Neural cell (in vitro differentiated cells): Measurements from ENCODE around the gene ELANE.

ENCODE experiments used
- EP300 ChIP-seq: fragments of 450-650 bp; conservative IDR thresholded peaks from 2 replicates; pipeline ENCODE4 v1.6.1; 2014; ENCODE audit warnings: antibody characterized with exemption, mild to moderate bottlenecking, moderate library complexity; ENCODE audit not compliant: poor library complexity, severe bottlenecking
- EZH2 ChIP-seq: fragments of 200-600, 300-800 bp; shearing (Covaris generic), sonication (generic); IDR thresholded peaks from 2 replicates; pipeline ENCODE4 v1.6.1; 2014; ENCODE audit warnings: antibody characterized with exemption, low read length, borderline replicate concordance, mild to moderate bottlenecking; ENCODE audit not compliant: insufficient read depth, poor library complexity, severe bottlenecking
- POLR2AphosphoS5 ChIP-seq: IDR thresholded peaks from 2 replicates; pipeline ENCODE4 v1.6.1; 2012
- TF ChIP-seq, protein P1 (sequence below): fragments of 450-650 bp; IDR thresholded peaks from 2 replicates; pipeline ENCODE4 v1.5.1; 2014; ENCODE audit warnings: antibody characterized with exemption, mild to moderate bottlenecking, moderate library complexity; ENCODE audit not compliant: poor library complexity, severe bottlenecking
- TF ChIP-seq, protein P2 (sequence below): IDR thresholded peaks from 2 replicates; pipeline ENCODE4 v1.6.1; 2012; ENCODE audit warnings: borderline replicate concordance

DNA sequence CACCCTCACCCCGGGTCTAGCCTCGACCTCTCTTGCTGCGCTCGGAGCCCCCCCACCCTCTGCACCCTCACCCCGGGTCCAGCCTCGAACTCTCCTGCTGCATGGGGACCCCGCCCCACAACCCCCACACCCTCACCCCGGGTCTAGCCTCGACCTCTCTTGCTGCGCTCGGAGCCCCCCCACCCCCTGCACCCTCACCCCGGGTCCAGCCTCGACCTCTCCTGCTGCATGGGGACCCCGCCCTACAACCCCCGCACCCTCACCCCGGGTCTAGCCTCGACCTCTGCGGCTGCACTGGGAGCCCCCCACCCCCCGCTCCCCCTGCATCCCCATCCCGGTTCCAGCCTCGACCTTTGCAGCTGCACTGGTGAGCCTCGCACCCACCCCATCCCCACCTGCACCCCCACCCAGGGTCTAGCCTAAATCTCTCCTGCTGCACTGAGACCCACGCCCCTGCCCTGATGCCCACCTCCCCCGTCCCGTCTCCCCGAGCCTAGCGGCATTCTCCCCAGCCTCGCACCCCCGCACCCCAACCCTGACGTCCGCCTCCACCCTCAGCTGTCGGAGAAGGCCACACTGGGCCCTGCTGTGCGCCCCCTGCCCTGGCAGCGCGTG is 9.1 kb downstream of the ELANE start:
- TF ChIP-seq EZH2 (no peak), POLR2AphosphoS5 (no peak), EP300 (no peak)
- TF ChIP-seq, protein P1, sequence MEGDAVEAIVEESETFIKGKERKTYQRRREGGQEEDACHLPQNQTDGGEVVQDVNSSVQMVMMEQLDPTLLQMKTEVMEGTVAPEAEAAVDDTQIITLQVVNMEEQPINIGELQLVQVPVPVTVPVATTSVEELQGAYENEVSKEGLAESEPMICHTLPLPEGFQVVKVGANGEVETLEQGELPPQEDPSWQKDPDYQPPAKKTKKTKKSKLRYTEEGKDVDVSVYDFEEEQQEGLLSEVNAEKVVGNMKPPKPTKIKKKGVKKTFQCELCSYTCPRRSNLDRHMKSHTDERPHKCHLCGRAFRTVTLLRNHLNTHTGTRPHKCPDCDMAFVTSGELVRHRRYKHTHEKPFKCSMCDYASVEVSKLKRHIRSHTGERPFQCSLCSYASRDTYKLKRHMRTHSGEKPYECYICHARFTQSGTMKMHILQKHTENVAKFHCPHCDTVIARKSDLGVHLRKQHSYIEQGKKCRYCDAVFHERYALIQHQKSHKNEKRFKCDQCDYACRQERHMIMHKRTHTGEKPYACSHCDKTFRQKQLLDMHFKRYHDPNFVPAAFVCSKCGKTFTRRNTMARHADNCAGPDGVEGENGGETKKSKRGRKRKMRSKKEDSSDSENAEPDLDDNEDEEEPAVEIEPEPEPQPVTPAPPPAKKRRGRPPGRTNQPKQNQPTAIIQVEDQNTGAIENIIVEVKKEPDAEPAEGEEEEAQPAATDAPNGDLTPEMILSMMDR = no peak
- TF ChIP-seq, protein P2, sequence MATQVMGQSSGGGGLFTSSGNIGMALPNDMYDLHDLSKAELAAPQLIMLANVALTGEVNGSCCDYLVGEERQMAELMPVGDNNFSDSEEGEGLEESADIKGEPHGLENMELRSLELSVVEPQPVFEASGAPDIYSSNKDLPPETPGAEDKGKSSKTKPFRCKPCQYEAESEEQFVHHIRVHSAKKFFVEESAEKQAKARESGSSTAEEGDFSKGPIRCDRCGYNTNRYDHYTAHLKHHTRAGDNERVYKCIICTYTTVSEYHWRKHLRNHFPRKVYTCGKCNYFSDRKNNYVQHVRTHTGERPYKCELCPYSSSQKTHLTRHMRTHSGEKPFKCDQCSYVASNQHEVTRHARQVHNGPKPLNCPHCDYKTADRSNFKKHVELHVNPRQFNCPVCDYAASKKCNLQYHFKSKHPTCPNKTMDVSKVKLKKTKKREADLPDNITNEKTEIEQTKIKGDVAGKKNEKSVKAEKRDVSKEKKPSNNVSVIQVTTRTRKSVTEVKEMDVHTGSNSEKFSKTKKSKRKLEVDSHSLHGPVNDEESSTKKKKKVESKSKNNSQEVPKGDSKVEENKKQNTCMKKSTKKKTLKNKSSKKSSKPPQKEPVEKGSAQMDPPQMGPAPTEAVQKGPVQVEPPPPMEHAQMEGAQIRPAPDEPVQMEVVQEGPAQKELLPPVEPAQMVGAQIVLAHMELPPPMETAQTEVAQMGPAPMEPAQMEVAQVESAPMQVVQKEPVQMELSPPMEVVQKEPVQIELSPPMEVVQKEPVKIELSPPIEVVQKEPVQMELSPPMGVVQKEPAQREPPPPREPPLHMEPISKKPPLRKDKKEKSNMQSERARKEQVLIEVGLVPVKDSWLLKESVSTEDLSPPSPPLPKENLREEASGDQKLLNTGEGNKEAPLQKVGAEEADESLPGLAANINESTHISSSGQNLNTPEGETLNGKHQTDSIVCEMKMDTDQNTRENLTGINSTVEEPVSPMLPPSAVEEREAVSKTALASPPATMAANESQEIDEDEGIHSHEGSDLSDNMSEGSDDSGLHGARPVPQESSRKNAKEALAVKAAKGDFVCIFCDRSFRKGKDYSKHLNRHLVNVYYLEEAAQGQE = no peak
